ENCODE results near the gene BOC. TPM values are rescaled to one million over a fixed set of nuclear protein-coding genes. Genes with fewer than 3 reads are reported as not detected.

The BOC gene
- total and polyA plus RNA-seq, 2 of the 8 experiments (the other 6 are each of a cell fraction or from before 2014, with no cell fraction given), result 6.9 to 9.3 TPM

DNA sequence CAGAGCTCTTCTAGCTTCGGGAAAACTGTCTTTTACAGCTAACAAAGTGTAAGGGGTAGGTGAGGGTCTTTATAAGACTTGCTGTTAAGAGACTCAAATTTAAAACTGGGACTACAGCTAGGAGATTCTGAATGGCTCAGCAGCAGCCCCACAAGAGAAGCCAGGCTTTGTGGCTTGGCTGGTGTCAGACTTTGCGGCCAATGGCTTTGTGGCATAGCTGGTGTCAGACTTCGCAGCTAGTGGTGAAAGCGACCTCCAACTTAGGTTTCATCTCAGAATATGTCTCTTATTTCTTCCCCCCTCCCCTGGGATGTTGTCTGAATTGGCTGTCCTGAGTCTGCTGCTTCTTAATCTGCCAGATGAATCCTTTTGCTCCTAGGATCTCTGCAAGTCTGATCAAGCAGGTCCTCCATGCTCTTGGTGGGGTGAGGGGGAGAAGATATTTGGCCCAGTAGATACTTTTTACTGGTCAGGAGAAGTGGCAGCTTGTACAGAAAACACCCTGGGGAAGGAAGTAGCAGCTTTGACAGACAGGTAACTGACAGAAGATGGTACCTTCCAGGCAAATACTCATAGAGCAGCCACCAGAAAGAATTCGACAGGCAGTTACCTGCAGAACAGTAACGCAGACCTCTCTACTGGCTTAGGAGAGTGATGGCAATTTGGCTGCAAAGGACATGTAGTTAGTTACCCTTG is 8.4 kb downstream of the BOC start (continued):
- TF ChIP-seq, protein P1, sequence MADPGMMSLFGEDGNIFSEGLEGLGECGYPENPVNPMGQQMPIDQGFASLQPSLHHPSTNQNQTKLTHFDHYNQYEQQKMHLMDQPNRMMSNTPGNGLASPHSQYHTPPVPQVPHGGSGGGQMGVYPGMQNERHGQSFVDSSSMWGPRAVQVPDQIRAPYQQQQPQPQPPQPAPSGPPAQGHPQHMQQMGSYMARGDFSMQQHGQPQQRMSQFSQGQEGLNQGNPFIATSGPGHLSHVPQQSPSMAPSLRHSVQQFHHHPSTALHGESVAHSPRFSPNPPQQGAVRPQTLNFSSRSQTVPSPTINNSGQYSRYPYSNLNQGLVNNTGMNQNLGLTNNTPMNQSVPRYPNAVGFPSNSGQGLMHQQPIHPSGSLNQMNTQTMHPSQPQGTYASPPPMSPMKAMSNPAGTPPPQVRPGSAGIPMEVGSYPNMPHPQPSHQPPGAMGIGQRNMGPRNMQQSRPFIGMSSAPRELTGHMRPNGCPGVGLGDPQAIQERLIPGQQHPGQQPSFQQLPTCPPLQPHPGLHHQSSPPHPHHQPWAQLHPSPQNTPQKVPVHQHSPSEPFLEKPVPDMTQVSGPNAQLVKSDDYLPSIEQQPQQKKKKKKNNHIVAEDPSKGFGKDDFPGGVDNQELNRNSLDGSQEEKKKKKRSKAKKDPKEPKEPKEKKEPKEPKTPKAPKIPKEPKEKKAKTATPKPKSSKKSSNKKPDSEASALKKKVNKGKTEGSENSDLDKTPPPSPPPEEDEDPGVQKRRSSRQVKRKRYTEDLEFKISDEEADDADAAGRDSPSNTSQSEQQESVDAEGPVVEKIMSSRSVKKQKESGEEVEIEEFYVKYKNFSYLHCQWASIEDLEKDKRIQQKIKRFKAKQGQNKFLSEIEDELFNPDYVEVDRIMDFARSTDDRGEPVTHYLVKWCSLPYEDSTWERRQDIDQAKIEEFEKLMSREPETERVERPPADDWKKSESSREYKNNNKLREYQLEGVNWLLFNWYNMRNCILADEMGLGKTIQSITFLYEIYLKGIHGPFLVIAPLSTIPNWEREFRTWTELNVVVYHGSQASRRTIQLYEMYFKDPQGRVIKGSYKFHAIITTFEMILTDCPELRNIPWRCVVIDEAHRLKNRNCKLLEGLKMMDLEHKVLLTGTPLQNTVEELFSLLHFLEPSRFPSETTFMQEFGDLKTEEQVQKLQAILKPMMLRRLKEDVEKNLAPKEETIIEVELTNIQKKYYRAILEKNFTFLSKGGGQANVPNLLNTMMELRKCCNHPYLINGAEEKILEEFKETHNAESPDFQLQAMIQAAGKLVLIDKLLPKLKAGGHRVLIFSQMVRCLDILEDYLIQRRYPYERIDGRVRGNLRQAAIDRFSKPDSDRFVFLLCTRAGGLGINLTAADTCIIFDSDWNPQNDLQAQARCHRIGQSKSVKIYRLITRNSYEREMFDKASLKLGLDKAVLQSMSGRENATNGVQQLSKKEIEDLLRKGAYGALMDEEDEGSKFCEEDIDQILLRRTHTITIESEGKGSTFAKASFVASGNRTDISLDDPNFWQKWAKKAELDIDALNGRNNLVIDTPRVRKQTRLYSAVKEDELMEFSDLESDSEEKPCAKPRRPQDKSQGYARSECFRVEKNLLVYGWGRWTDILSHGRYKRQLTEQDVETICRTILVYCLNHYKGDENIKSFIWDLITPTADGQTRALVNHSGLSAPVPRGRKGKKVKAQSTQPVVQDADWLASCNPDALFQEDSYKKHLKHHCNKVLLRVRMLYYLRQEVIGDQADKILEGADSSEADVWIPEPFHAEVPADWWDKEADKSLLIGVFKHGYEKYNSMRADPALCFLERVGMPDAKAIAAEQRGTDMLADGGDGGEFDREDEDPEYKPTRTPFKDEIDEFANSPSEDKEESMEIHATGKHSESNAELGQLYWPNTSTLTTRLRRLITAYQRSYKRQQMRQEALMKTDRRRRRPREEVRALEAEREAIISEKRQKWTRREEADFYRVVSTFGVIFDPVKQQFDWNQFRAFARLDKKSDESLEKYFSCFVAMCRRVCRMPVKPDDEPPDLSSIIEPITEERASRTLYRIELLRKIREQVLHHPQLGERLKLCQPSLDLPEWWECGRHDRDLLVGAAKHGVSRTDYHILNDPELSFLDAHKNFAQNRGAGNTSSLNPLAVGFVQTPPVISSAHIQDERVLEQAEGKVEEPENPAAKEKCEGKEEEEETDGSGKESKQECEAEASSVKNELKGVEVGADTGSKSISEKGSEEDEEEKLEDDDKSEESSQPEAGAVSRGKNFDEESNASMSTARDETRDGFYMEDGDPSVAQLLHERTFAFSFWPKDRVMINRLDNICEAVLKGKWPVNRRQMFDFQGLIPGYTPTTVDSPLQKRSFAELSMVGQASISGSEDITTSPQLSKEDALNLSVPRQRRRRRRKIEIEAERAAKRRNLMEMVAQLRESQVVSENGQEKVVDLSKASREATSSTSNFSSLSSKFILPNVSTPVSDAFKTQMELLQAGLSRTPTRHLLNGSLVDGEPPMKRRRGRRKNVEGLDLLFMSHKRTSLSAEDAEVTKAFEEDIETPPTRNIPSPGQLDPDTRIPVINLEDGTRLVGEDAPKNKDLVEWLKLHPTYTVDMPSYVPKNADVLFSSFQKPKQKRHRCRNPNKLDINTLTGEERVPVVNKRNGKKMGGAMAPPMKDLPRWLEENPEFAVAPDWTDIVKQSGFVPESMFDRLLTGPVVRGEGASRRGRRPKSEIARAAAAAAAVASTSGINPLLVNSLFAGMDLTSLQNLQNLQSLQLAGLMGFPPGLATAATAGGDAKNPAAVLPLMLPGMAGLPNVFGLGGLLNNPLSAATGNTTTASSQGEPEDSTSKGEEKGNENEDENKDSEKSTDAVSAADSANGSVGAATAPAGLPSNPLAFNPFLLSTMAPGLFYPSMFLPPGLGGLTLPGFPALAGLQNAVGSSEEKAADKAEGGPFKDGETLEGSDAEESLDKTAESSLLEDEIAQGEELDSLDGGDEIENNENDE (IDR thresholded peaks at IDR 0.05; ENCODE audit: insufficient replicate concordance, low read length), result no peak
- TF ChIP-seq CTBP2 (IDR thresholded peaks at IDR 0.05; ENCODE audit: borderline replicate concordance, insufficient read depth, insufficient read length, low read length), result no peak
- TF ChIP-seq NANOG (IDR thresholded peaks at IDR 0.05; ENCODE audit: insufficient read depth, low read depth, low read length, poor library complexity, severe bottlenecking), result no peak
- TF ChIP-seq PHF8 (conservative IDR thresholded peaks at IDR 0.05; ENCODE audit: low read depth, low read length), result no peak
- TF ChIP-seq CHD1 (IDR thresholded peaks at IDR 0.05; ENCODE audit: low read depth, low read length), result no peak
- no peak for TF ChIP-seq JUND (IDR thresholded peaks at IDR 0.05; ENCODE audit: low read length)
